HG03342 (cell line): ENCODE data around the gene TSPAN11.
"Not testable (repeated sequence)": the region's sequence is repeated elsewhere in the genome, so short reads cannot be mapped to it uniquely, and the experiment has no call there.

Source experiments
- ATAC-seq: cut with Tn5 transposase; IDR thresholded peaks from one replicate; pipeline ENCODE4 v1.9.1; 2021; ENCODE audit warnings: mild to moderate bottlenecking, moderate library complexity; ENCODE audit not compliant: unreplicated experiment

The TSPAN11 gene, protein sequence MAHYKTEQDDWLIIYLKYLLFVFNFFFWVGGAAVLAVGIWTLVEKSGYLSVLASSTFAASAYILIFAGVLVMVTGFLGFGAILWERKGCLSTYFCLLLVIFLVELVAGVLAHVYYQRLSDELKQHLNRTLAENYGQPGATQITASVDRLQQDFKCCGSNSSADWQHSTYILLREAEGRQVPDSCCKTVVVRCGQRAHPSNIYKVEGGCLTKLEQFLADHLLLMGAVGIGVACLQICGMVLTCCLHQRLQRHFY

GRCh38 chr12:30926243-30927221 is at the start of gene TSPAN11:
TSS of gene TSPAN11 (plus strand) at chr12:30926748. CDS start at chr12:30953992, 27,244 bp downstream.
- no peak for ATAC-seq

DNA sequence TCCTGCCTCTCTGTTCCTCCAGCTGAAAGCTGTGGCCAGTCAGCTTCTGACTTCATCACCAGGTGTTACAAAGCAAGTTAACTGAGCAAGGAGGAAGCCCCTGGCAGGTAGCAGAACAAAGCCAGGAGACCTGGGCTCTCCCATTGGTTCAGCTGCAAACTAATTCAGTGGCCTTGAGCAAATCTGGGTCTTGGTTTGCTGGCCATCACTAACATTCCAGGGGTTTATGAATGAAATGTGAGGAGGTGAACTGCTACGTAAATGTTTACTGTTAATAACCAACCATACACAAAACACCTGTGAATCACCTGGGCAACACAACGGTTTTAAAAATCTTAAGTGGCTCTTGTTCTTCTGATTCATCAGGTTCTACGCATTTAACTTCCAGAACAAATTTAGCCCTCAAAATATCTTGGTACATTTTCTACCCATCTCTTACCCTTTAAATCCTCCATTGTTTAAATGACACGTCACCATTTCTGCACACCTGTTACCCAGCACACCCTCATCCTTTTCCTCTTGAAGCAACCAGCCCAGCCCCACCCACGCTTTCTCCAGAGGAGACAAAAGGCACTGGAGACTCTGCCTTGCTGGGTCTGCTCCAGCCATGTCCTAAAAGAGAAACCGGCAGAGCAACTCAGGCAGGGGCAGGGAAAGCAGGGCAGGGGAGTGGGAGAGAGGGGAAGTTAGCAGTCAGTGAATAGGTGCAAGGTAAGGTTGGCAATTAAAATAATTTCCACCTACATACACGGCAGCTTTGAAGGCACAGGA is 49.3 kb upstream of the TSPAN11 start:
- no peak for ATAC-seq

DNA sequence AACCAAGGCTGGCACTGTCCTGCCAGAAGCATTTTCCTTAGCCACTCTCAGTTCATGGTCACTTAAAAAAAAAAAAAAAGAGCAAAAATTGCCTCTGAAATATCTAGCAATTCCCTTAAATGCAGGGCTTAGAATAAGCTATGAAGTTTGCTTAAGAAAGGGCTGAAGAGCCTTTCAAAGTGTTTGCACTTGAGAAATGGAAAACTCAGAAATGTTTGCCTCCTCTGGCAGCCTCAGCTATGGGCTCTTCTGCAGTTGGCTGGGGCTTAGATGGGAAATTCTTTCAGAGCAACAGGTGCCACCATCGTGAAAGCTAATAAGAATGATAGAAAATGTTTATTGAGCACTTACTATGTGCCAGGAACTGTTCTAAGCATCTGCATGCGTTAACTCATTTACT is 48.5 kb upstream of the TSPAN11 start:
- ATAC-seq = no peak

DNA sequence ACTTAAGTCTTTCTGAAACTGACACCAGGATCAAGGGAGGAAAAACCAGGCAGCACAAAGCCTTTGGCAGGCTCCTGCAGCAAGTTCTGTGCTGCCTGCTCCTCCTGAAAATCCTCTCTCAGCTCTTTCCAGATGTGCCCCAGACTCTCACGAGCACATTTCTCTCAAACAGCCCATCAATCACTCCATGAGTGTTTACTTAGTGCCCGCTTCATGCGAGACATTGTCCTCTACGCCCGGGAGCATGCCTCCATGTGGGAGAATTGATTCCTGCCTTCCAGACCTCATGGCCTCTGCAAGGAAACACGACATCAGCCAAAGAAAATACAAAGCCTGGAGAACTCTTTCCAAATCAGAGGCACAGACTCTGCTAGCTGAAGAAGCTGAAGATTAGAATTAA is 46.5 kb upstream of the TSPAN11 start:
- no peak for ATAC-seq

- no peak for ATAC-seq
Measured at GRCh38 chr12:30880813-30881212, 45.7 kb upstream of the TSPAN11 start.

- ATAC-seq = no peak
Measured at GRCh38 chr12:30882706-30883105, 43.8 kb upstream of the TSPAN11 start.

DNA sequence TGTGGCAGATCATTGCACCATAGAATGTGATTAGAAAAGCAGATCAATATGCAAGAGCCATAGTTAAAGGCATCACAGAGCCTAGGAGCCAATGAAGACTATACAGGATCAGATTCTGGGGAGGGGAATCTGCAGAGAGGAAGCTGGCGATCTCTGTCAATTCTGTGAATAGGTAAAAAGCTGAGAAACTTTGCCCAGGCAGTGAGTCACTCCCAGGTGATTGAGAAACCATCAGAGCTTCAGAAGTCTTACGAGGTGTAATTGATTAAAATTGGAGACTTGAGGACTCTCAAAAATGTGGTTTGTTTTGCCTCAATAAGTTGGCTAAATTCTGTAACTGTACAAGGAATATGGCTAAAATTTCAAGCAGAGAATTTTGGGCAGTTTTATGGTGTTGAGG is 41.7 kb upstream of the TSPAN11 start:
- no peak for ATAC-seq

DNA sequence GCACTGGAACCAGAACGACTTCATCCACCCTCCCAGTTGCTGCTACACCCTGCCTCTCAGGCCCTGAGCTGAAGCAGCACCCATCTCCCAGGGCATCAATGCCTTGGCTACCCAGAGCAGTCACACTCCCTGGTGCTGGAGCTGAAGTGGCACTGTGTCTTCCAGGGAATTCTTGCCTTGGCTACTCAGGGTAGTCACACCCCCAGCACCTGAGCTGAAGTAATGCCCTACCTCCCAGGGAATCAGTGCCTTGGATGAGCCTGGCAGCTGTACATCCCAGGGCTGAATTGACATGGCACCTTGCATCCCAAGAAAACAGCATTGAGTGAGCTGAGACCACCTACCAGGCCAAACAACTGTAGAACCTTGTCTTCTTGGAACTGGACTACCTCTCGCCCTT is 41.2 kb upstream of the TSPAN11 start:
- no peak for ATAC-seq

- ATAC-seq = no peak
Measured at GRCh38 chr12:30887226-30887625, 39.3 kb upstream of the TSPAN11 start.

DNA sequence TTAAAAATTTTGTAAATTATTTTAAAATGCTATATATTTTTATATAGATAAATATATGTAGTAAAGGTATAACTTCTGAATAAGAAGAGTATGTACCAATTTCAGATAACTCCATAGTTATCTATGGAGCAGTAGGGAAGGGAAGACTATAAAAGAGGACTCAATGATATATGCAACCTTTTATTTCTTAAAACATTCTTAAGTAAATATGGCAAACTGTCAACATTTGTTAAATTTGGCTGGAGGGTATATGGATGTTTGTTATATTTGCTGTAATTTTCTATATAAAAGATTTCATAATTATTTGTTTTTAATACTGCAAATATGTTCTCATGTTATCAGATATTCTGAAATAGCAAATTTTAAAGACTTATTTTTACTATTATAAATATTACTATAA is 38.3 kb upstream of the TSPAN11 start:
- no peak for ATAC-seq

DNA sequence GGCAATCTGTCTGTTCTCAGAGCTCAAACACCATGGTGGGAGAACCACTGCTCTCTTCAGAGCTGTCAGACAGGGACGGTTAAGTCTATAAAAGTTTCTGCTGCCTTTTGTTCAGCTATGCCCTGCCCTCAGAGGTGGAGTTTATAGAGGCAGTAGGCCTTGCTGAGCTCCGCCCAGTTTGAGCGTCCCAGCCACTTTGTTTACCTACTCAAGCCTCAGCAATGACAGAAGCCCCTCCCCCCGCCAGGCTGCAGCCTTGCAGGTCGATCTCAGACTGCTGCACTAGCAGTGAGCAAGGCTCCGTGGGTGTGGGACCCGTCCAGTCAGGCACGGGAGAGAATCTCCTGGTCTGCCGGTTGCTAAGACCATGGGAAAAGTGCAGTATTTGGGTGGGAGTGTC is 32.0 kb upstream of the TSPAN11 start:
- not testable (repeated sequence) for ATAC-seq

DNA sequence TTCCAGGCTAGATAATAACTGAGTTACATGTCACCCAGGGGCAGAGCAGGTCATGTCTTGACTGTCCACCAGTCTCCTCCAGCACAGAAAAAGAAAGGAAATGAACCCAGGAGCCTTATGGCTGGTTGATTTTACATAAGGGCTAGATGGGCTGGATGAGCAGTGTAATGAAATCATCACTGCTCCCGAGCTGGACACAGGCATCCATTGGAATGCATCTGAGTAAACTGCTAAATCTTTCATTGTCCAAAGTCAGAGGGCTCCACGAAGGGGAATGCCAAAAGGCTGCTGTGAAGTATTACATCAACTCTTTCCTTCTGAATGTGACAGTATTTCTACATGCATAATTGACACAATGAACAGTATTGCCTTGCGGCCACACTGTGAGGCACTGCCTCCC is 30.1 kb upstream of the TSPAN11 start:
- ATAC-seq = no peak

DNA sequence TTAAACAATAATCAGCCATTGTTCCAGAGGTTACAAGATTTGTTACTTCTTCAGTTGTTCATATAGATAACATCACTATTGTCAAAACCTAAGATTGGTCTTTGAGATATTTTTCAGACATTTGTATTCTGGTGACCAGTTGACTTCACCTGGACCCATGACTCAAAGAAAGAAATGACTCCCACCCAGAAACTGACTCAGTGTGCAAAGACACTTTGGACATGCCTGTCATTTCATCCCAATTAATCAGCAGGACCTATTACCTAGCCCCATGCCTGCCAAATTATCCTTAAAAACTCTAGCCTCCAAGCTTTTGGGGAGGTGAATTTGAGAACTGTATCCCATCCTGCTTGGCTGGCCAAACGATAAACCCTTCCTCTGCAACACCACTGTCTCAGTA is 27.7 kb upstream of the TSPAN11 start:
- no peak for ATAC-seq

- ATAC-seq = no peak
Measured at GRCh38 chr12:30900351-30900750, 26.2 kb upstream of the TSPAN11 start.

DNA sequence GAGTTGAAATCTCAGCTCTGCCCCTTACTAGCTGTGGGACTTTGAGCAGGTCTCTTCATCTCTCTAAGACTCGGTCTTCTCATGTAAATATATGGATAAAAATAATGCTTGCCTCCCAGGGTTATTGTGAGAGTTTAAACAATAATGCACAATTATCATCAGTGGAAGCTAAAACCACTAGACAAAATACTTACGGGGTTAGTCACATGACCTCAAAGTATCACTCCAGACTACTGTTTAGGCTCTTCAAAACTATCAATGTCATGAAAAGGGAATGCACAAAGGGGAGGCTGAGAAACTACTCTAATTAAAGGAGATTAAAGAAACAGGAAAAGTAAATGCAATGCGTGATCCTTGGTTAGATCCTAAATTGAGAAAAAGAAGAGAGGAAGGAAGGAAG is 24.5 kb upstream of the TSPAN11 start:
- no peak for ATAC-seq

DNA sequence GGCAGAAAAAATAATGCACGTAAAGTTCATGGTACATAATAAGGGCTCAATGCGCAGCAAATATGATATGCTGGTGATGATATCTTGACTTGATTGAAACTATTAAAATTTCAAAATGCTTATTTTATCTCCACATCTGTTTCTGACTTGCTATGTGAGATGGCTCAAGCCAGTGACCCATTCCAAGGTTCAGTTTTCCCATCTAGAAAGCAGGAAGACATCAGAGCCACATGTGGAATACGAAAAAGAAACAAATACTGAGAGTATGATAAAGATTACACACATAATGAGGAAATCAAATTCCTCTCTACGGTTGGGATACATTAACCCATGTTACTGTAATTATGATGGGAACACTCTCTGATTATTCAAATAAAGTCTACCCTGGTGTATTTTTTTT is 24.0 kb upstream of the TSPAN11 start:
- no peak for ATAC-seq

DNA sequence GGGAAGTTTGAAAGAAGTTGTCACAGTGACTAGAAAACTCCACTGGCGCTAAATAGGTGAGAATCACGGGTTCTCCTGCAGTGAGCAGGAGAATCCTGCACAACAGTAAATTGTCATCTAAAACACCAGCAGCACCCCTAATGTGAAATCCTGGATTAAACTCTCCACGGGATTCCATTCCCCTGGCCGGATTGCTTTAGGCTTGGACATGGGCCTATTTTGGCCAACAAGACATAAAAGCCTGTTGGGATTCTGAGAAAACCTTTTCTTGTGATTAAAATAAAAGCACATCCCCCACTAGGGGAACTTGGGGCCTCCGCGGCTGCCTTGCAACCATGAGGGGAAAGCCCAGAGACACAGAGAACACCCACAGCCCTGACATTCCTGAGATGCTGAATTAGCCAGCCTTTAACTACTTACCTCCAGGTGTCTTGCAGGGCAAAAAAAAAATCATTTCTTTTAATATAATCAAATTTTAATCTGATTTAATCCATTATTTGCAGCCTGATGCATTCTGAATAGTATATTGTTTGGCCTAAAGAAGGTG is 21.0 kb upstream of the TSPAN11 start:
- ATAC-seq = no peak

DNA sequence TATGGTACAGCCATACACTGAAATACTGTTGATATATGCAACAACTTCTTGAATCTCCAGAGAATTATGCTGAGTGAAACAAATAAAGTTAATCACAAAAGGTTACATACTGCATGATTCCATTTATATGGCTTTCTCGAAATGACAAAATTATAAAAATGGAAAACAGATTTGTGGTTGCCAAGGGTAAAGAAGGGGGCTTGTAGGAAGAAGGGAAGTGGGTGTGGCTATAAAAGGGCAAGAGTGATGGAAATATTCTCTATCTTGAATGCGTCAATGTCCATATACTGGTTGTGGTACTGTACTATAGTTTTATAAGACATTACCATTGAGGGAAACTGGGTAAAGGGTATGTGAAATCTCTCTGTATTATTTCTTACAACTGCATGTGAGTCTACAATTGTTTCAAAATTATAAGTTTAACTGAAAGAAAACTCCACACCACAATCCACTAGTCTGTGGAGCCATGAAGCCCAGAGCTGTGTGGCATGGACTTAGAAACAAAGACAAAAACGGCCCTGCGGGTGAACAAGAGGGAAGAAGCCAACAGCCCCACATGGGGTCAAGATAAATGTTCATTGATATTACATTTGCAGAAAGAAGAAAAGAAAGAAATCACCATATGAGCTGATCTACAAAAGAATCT is 18.3 kb upstream of the TSPAN11 start:
- ATAC-seq = no peak

- no peak for ATAC-seq
Measured at GRCh38 chr12:30908722-30909348, 17.7 kb upstream of the TSPAN11 start.

DNA sequence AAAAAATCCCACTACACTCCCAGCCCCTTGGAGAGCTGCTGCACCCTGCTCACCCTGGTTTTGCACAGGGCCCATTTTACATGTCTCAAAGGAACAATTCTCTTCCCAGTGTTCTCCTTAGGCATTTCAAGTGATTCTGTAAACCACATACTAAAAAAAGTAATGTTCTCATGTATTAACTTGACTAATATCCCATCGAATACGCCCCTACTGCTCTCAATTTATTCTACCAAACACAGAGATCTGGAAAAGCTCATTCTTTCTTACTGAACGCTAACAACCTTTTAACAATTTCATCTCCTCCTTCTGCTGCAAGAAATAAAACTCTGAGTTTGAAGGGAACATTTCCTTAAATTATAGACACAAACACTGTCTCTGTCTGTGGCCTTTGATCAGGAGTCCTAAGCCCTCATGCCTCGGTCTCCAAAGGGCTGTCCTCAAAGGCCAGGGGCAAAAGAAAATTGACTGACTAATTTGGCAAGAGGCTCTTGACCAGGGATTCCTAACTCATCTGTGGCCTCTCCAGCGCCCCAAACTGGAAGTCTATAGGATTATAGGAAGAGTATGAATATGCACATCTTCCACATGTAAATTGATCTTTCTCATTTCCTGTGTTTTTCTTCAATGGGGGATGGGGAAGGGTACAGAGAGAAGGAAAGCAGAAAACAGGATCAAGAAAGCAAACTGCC is 17.1 kb upstream of the TSPAN11 start:
- no peak for ATAC-seq
